ENCODE measurements around the gene GPR139.

GPR139 gene

GRCh38 chr16:20102021-20102420 lies 28.3 kb upstream of the GPR139 start:
- H3K27ac ChIP-seq (replicated peaks) = no peak overlapping the region
- TF ChIP-seq POLR2AphosphoS5 (IDR thresholded peaks at IDR 0.05; ENCODE audit: low read depth) = no peak
- TF ChIP-seq SPI1 (IDR thresholded peaks at IDR 0.05; ENCODE audit: borderline replicate concordance, low read depth) = no peak
- TF ChIP-seq REST (IDR thresholded peaks at IDR 0.05; ENCODE audit: insufficient replicate concordance, low read depth) = no peak
- TF ChIP-seq GABPA (IDR thresholded peaks at IDR 0.05; ENCODE audit: low read depth) = no peak
- TF ChIP-seq CTCF (IDR thresholded peaks at IDR 0.05; ENCODE audit: insufficient read depth, low read length) = no peak
- H3K4me3 ChIP-seq (replicated peaks; ENCODE audit: insufficient read depth, low read length) = no peak overlapping the region
- no peak for DNase-seq (ENCODE audit: low read depth in 1 of 2, low spot score in 1 of 2)
- no peaks in the 10 kb centered on the region for H3K27me3 ChIP-seq (ENCODE audit: insufficient read depth, poor library complexity, severe bottlenecking)

DNA sequence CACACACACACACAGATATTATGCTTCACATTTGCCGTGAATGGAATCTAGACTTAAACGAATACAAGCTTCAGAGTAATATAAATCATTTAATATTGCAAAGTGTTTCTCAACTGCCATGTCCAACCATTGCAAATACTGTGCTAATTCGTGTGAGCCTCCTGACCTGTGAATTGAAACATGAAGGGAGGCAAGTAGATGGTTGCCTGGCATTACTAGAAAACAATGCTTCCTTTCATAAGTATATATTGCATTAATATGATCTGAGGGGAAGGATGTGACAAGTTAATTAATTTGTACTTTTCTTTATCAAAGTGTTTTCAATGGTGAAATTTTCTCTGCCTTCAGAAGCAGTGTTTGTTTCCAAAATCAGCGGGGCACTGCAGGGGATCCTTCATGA lies 25.7 kb upstream of the GPR139 start:
- no peak for TF ChIP-seq POLR2AphosphoS5 (IDR thresholded peaks at IDR 0.05; ENCODE audit: low read depth)
- TF ChIP-seq SPI1 (IDR thresholded peaks at IDR 0.05; ENCODE audit: borderline replicate concordance, low read depth) = no peak
- no peak for TF ChIP-seq GABPA (IDR thresholded peaks at IDR 0.05; ENCODE audit: low read depth)
- TF ChIP-seq CTCF (IDR thresholded peaks at IDR 0.05; ENCODE audit: insufficient read depth, low read length) = no peak
- TF ChIP-seq REST (IDR thresholded peaks at IDR 0.05; ENCODE audit: insufficient replicate concordance, low read depth) = no peak
- DNase-seq (ENCODE audit: low read depth in 1 of 2, low spot score in 1 of 2) = no peak
- H3K27me3 ChIP-seq (ENCODE audit: insufficient read depth, poor library complexity, severe bottlenecking) = no peaks in the 10 kb centered on the region
- H3K4me3 ChIP-seq (replicated peaks; ENCODE audit: insufficient read depth, low read length) = no peak overlapping the region
- H3K27ac ChIP-seq (replicated peaks) = no peak overlapping the region

- H3K27me3 ChIP-seq (ENCODE audit: insufficient read depth, poor library complexity, severe bottlenecking) = peaks cover 4% of the 10 kb centered on the region
- no peak overlapping the region for H3K27ac ChIP-seq (replicated peaks)
- TF ChIP-seq POLR2AphosphoS5 (IDR thresholded peaks at IDR 0.05; ENCODE audit: low read depth) (no peak), CTCF (IDR thresholded peaks at IDR 0.05; ENCODE audit: insufficient read depth, low read length) (no peak), GABPA (IDR thresholded peaks at IDR 0.05; ENCODE audit: low read depth) (no peak), REST (IDR thresholded peaks at IDR 0.05; ENCODE audit: insufficient replicate concordance, low read depth) (no peak), SPI1 (IDR thresholded peaks at IDR 0.05; ENCODE audit: borderline replicate concordance, low read depth) (no peak)
- no peak for DNase-seq (ENCODE audit: low read depth in 1 of 2, low spot score in 1 of 2)
- no peak overlapping the region for H3K4me3 ChIP-seq (replicated peaks; ENCODE audit: insufficient read depth, low read length)
Measured at GRCh38 chr16:20094157-20094556, 20.5 kb upstream of the GPR139 start.
